B cell (primary cell): ENCODE results near the gene ST3GAL3.

Experiments
- CTCF ChIP-seq: fragments of 200-600 bp; IDR thresholded peaks from one replicate; pipeline ENCODE4 v1.8.0; 2022; ENCODE audit warnings: antibody characterized with exemption, mild to moderate bottlenecking
- EZH2 ChIP-seq: IDR thresholded peaks from 2 replicates; pipeline ENCODE4 v1.6.1; 2012; ENCODE audit warnings: borderline replicate concordance, low read depth, mild to moderate bottlenecking, moderate library complexity, low read length; ENCODE audit not compliant: insufficient read depth, poor library complexity, severe bottlenecking

GRCh38 chr1:43711524-43712386 is 4.4 kb downstream of the ST3GAL3 start:
- no peak for TF ChIP-seq CTCF
- TF ChIP-seq EZH2, result no peak
